Panc1 (cell line): ENCODE results near the gene CFH. TPM values are rescaled to one million over a fixed set of nuclear protein-coding genes. Genes with fewer than 3 reads are reported as not detected.

ENCODE experiments used
- ATAC-seq: fragments of 200-7000 bp; cut with Tn5 transposase; 2 replicates; pipeline ENCODE4 v1.9.1; 2020; ENCODE audit warnings: mild to moderate bottlenecking, moderate library complexity
- BruUV-seq: library from RNA; stranded (reverse); fragments of 400-500 nt; replicated peaks from 2 replicates; lab custom pipeline; 2021; lab: Mats Ljungman, UMichigan
- CTCF ChIA-PET: fragments of 300-600 bp; sonication (Branson Sonifier 250); formaldehyde crosslinking; loops from one replicate; lab custom pipeline; 2022; ENCODE audit warnings: antibody characterized with exemption; lab: Charles Lee
- POLR2A ChIA-PET: fragments of 300-600 bp; sonication (Branson Sonifier 250); formaldehyde crosslinking; loops from one replicate; lab custom pipeline; 2022; ENCODE audit warnings: antibody characterized with exemption; lab: Charles Lee
- DNase-seq: peaks from one replicate; pipeline ENCODE4 v3.0.0-alpha.2; 2010; ENCODE audit warnings: low read depth, low spot score
- H3K27ac ChIP-seq: 2 replicates; pipeline ENCODE4 v1.5.1; 2011; ENCODE audit warnings: mild to moderate bottlenecking, low read length, inconsistent platforms
- H3K27me3 ChIP-seq: fragments of 200-500 bp; sonication (Bioruptor generic); 2 replicates; pipeline ENCODE4 v1.6.0; 2014; ENCODE audit warnings: low read length, inconsistent platforms; ENCODE audit not compliant: control insufficient read depth, insufficient read depth
- H3K36me3 ChIP-seq: fragments of 200-500 bp; sonication (Bioruptor generic); 2 replicates; pipeline ENCODE4 v1.5.1; 2014; ENCODE audit warnings: inconsistent platforms, mild to moderate bottlenecking, low read length, moderate library complexity; ENCODE audit not compliant: control insufficient read depth, insufficient read depth
- H3K4me1 ChIP-seq: 2 replicates; pipeline ENCODE4 v1.5.1; 2011; ENCODE audit warnings: inconsistent platforms, mild to moderate bottlenecking, low read length, moderate library complexity; ENCODE audit not compliant: control insufficient read depth, insufficient read depth
- H3K4me3 ChIP-seq, 2 experiments: 2 replicates each; pipeline ENCODE4 v1.5.1; 2011 to 2012; ENCODE audit warnings: low read depth in 2 of 2, low read length in 2 of 2, mild to moderate bottlenecking in 2 of 2, inconsistent platforms in 1 of 2, moderate library complexity in 1 of 2
- H3K9me3 ChIP-seq: fragments of 200-500 bp; sonication (Bioruptor generic); 2 replicates; pipeline ENCODE4 v1.5.1; 2014; ENCODE audit warnings: low read depth, mild to moderate bottlenecking, inconsistent platforms, low read length, moderate library complexity; ENCODE audit not compliant: control insufficient read depth, insufficient read depth
- CTCF ChIP-seq: fragments of 450-650 bp; IDR thresholded peaks from 2 replicates; pipeline ENCODE4 v1.5.1; 2017; ENCODE audit warnings: mild to moderate bottlenecking
- POLR2AphosphoS5 ChIP-seq: IDR thresholded peaks from 2 replicates; pipeline ENCODE4 v1.6.1; 2012; ENCODE audit warnings: mild to moderate bottlenecking, low read depth, low read length, moderate library complexity
- REST ChIP-seq, 2 experiments: IDR thresholded peaks; 2 replicates each; pipeline ENCODE4 v1.6.1; 2011 to 2012; ENCODE audit warnings: low read depth in 2 of 2, control low read depth in 1 of 2, low read length in 1 of 2, mild to moderate bottlenecking in 1 of 2, moderate library complexity in 1 of 2; ENCODE audit not compliant: insufficient read depth in 1 of 2
- SIN3A ChIP-seq: IDR thresholded peaks from 2 replicates; pipeline ENCODE4 v1.6.1; 2012; ENCODE audit warnings: low read depth, mild to moderate bottlenecking, low read length, moderate library complexity, borderline replicate concordance; ENCODE audit not compliant: insufficient read depth
- TCF7L2 ChIP-seq: IDR thresholded peaks from 2 replicates; pipeline ENCODE4 v1.6.1; 2011; ENCODE audit warnings: mild to moderate bottlenecking, low read depth, low read length, inconsistent platforms
- in situ Hi-C: cut with HindIII; loops from 2 replicates; pipeline ENCODE4 v1.10.0; 2016; ENCODE audit warnings: low sequenced_read_pairs, low pct_unique_long_range_greater_than_20kb
- intact Hi-C: fragments of 100-400 bp; cut with micrococcal nuclease; formaldehyde crosslinking; loops from one replicate; pipeline ENCODE4 v1.10.0; 2022; ENCODE audit not compliant: unreplicated experiment
- total RNA-seq: library from RNA; stranded (reverse); gene quantifications from one replicate; pipeline ENCODE4 v1.2.1, GENCODE V29; 2021; ENCODE audit not compliant: unreplicated experiment

Gene CFH
- total RNA-seq, 1 experiment from 2014 or later, result 0.36 TPM

- no TSS peak for BruUV-seq
- TF ChIP-seq POLR2AphosphoS5, result no peak
- TF ChIP-seq TCF7L2, result no peak
- no peak for TF ChIP-seq SIN3A
- no peak for TF ChIP-seq REST (IDR thresholded peaks at IDR 0.05; ENCODE audit: insufficient read depth in 1 of 2, low read depth in 2 of 2, low read length in 1 of 2)
- TF ChIP-seq CTCF, result no peak
- H3K27ac ChIP-seq, result no peak overlapping the region
- ChIA-PET POLR2A (no interaction called here), CTCF (no interaction called here)
- in situ Hi-C loops (no loop called here), intact Hi-C loops (no loop called here)
- H3K9me3 ChIP-seq, result no peaks in the 10 kb centered on the region
- no peaks in the 10 kb centered on the region for H3K36me3 ChIP-seq
- DNase-seq (no peak), ATAC-seq (no peak)
- no peak overlapping the region for H3K4me3 ChIP-seq
- H3K4me1 ChIP-seq, result peaks cover 5% of the 10 kb centered on the region; the same call in 1 of the 2 replicates
- H3K27me3 ChIP-seq, result no peaks in the 10 kb centered on the region
Observed at GRCh38 chr1:196611873-196612272, 40.0 kb upstream of the CFH start.

- ATAC-seq (no peak), DNase-seq (no peak)
- Histone ChIP-seq H3K36me3 (no peaks in the 10 kb centered on the region), H3K27ac (no peak overlapping the region), H3K9me3 (no peaks in the 10 kb centered on the region), H3K27me3 (no peaks in the 10 kb centered on the region), H3K4me3 (no peak overlapping the region), H3K4me1 (no peaks in the 10 kb centered on the region)
- ChIA-PET POLR2A (no interaction called here), CTCF (no interaction called here)
- BruUV-seq, result no TSS peak
- TF ChIP-seq REST (IDR thresholded peaks at IDR 0.05; ENCODE audit: insufficient read depth in 1 of 2, low read depth in 2 of 2, low read length in 1 of 2), result no peak
- no peak for TF ChIP-seq TCF7L2
- no peak for TF ChIP-seq SIN3A
- TF ChIP-seq CTCF, result no peak
- no peak for TF ChIP-seq POLR2AphosphoS5
- in situ Hi-C loops, result no loop called here
- intact Hi-C loops, result no loop called here
Observed at GRCh38 chr1:196619721-196620120, 32.1 kb upstream of the CFH start.
